Calu3 (cell line): Measurements from ENCODE around the gene SPTBN1. TPM values are rescaled to one million over a fixed set of nuclear protein-coding genes. Genes with fewer than 3 reads are reported as not detected.

ENCODE experiments used
- BruUV-seq: library from RNA; stranded (reverse); fragments of 400-500 nt; replicated peaks from 2 replicates; lab custom pipeline; 2021; lab: Mats Ljungman, UMichigan
- CTCF ChIA-PET: fragments of 300-600 bp; sonication (Branson Sonifier 250); formaldehyde crosslinking; loops from one replicate; lab custom pipeline; 2022; ENCODE audit warnings: antibody characterized with exemption; lab: Charles Lee
- DNase-seq: peaks from one replicate; pipeline ENCODE4 v3.0.0; 2022
- H3K27ac Mint-ChIP-seq: one replicate; pipeline ENCODE4 v1.8.0; 2022; ENCODE audit warnings: mixed read lengths; ENCODE audit not compliant: unreplicated experiment
- H3K27me3 Mint-ChIP-seq: one replicate; pipeline ENCODE4 v1.8.0; 2022; ENCODE audit warnings: mixed read lengths; ENCODE audit not compliant: unreplicated experiment
- H3K36me3 Mint-ChIP-seq: one replicate; pipeline ENCODE4 v1.8.0; 2022; ENCODE audit warnings: mild to moderate bottlenecking, moderate library complexity, mixed read lengths; ENCODE audit not compliant: insufficient read depth, unreplicated experiment
- H3K4me1 Mint-ChIP-seq: one replicate; pipeline ENCODE4 v1.8.0; 2022; ENCODE audit warnings: mild to moderate bottlenecking, low read depth, mixed read lengths; ENCODE audit not compliant: unreplicated experiment
- H3K4me3 Mint-ChIP-seq: one replicate; pipeline ENCODE4 v1.8.0; 2022; ENCODE audit warnings: mild to moderate bottlenecking, low read depth, moderate library complexity, mixed read lengths; ENCODE audit not compliant: unreplicated experiment
- H3K9me3 Mint-ChIP-seq: one replicate; pipeline ENCODE4 v1.8.0; 2022; ENCODE audit warnings: low read depth, mixed read lengths; ENCODE audit not compliant: unreplicated experiment
- CTCF ChIP-seq: fragments of 200-600 bp; IDR thresholded peaks from one replicate; pipeline ENCODE4 v1.8.0; 2022; ENCODE audit warnings: antibody characterized with exemption; ENCODE audit not compliant: unreplicated experiment
- intact Hi-C: fragments of 100-400 bp; cut with micrococcal nuclease; formaldehyde crosslinking; loops from one replicate; pipeline ENCODE4 v1.10.0; 2022; ENCODE audit not compliant: unreplicated experiment
- total RNA-seq: library from RNA; stranded (reverse); gene quantifications from 2 replicates; pipeline ENCODE4 v1.2.3, GENCODE V29; 2022

The SPTBN1 gene
- total RNA-seq, 1 experiment from 2014 or later = 611 TPM

GRCh38 chr2:54540194-54540593, 84.1 kb downstream of the SPTBN1 start:
- BruUV-seq = no TSS peak
- Mint-ChIP-seq H3K4me1 (peaks cover 67% of the 10 kb centered on the region), H3K9me3 (no peaks in the 10 kb centered on the region), H3K27ac (no peak overlapping the region), H3K27me3 (no peaks in the 10 kb centered on the region), H3K36me3 (peaks cover 4% of the 10 kb centered on the region), H3K4me3 (no peak overlapping the region)
- intact Hi-C loops = no loop called here
- DNase-seq = no peak
- CTCF ChIA-PET = no interaction called here
- no peak for TF ChIP-seq CTCF

GRCh38 chr2:54541995-54542394, 85.9 kb downstream of the SPTBN1 start:
- intact Hi-C loops = no loop called here
- peak overlapping the region; percentile 67 for H3K27ac Mint-ChIP-seq
- no peak for TF ChIP-seq CTCF
- no peaks in the 10 kb centered on the region for H3K27me3 Mint-ChIP-seq
- no TSS peak for BruUV-seq
- H3K4me1 Mint-ChIP-seq = peaks cover 66% of the 10 kb centered on the region
- CTCF ChIA-PET = no interaction called here
- peaks cover 13% of the 10 kb centered on the region for H3K36me3 Mint-ChIP-seq
- H3K4me3 Mint-ChIP-seq = no peak overlapping the region
- no peak for DNase-seq
- H3K9me3 Mint-ChIP-seq = no peaks in the 10 kb centered on the region

- Mint-ChIP-seq H3K36me3 (peaks cover 18% of the 10 kb centered on the region), H3K4me1 (peaks cover 75% of the 10 kb centered on the region), H3K9me3 (no peaks in the 10 kb centered on the region), H3K4me3 (no peak overlapping the region), H3K27me3 (no peaks in the 10 kb centered on the region), H3K27ac (no peak overlapping the region)
- intact Hi-C loops = no loop called here
- DNase-seq = no peak
- no TSS peak for BruUV-seq
- CTCF ChIA-PET = no interaction called here
- TF ChIP-seq CTCF = no peak
Measured at GRCh38 chr2:54543733-54544396, 87.7 kb downstream of the SPTBN1 start.

GRCh38 chr2:54545702-54546450, 89.7 kb downstream of the SPTBN1 start:
- DNase-seq = peak; percentile 65
- CTCF ChIA-PET = interaction anchor here (1.1 to 3.4 kb wide), 2 partner anchors 14 kb away, joined by 3 to 8 read pairs; no protein-coding TSS in a partner anchor
- BruUV-seq = no TSS peak
- intact Hi-C loops = loop anchor here (1.0 kb wide), 1 partner anchor 15 kb away; no protein-coding TSS in a partner anchor
- Mint-ChIP-seq H3K27me3 (no peaks in the 10 kb centered on the region), H3K4me1 (peaks cover 78% of the 10 kb centered on the region), H3K9me3 (no peaks in the 10 kb centered on the region), H3K36me3 (peaks cover 18% of the 10 kb centered on the region), H3K27ac (peak overlapping the region; percentile 85), H3K4me3 (peak overlapping the region; percentile 12)
- no peak for TF ChIP-seq CTCF
